GM18502 (cell line): ENCODE data around the gene PDLIM5.
A peak's percentile ranks its signal among the peaks of the same experiment; 100 is the strongest.
"Not testable (repeated sequence)": the region's sequence is repeated elsewhere in the genome, so short reads cannot be mapped to it uniquely, and the experiment has no call there.

Experiments
- ATAC-seq: cut with Tn5 transposase; IDR thresholded peaks from one replicate; pipeline ENCODE4 v1.9.1; 2021; ENCODE audit warnings: mild to moderate bottlenecking; ENCODE audit not compliant: unreplicated experiment, poor library complexity

Gene PDLIM5

GRCh38 chr4:94451695-94452475 is at the start of gene PDLIM5:
TSS of gene PDLIM5 (plus strand) at chr4:94451942. CDS start at chr4:94455289, 3,347 bp downstream.
- ATAC-seq, result peak; percentile 91

- not testable (repeated sequence) for ATAC-seq
These were observed 49.3 kb upstream of the PDLIM5 start for GRCh38 chr4:94402439-94402838.

- ATAC-seq, result no peak
These were observed 48.0 kb upstream of the PDLIM5 start for GRCh38 chr4:94403751-94404150.

- peak; percentile 88 for ATAC-seq
These were observed 44.9 kb upstream of the PDLIM5 start for GRCh38 chr4:94406668-94407437.

- ATAC-seq, result no peak
These were observed 43.9 kb upstream of the PDLIM5 start for GRCh38 chr4:94407846-94408245.

- no peak for ATAC-seq
These were observed 43.0 kb upstream of the PDLIM5 start for GRCh38 chr4:94408549-94409374.

GRCh38 chr4:94409375-94409679 is 42.4 kb upstream of the PDLIM5 start:
- ATAC-seq, result no peak

- no peak for ATAC-seq
These were observed 41.8 kb upstream of the PDLIM5 start for GRCh38 chr4:94409962-94410361.

- no peak for ATAC-seq
These were observed 41.0 kb upstream of the PDLIM5 start for GRCh38 chr4:94410678-94411206.

GRCh38 chr4:94411296-94411695 is 40.4 kb upstream of the PDLIM5 start:
- no peak for ATAC-seq

- ATAC-seq, result no peak
These were observed 39.6 kb upstream of the PDLIM5 start for GRCh38 chr4:94412019-94412657.

- ATAC-seq, result no peak
These were observed 39.1 kb upstream of the PDLIM5 start for GRCh38 chr4:94412658-94413038.

GRCh38 chr4:94413085-94413840 is 38.5 kb upstream of the PDLIM5 start:
- ATAC-seq, result no peak

GRCh38 chr4:94414907-94415306 is 36.8 kb upstream of the PDLIM5 start:
- ATAC-seq, result no peak

- no peak for ATAC-seq
These were observed 36.3 kb upstream of the PDLIM5 start for GRCh38 chr4:94415448-94415847.

GRCh38 chr4:94416335-94416734 is 35.4 kb upstream of the PDLIM5 start:
- ATAC-seq, result no peak

- no peak for ATAC-seq
These were observed 34.8 kb upstream of the PDLIM5 start for GRCh38 chr4:94416981-94417380.

- no peak for ATAC-seq
These were observed 32.2 kb upstream of the PDLIM5 start for GRCh38 chr4:94419549-94419948.

- no peak for ATAC-seq
These were observed 31.8 kb upstream of the PDLIM5 start for GRCh38 chr4:94419956-94420355.

GRCh38 chr4:94420356-94420755 is 31.4 kb upstream of the PDLIM5 start:
- ATAC-seq, result no peak
